NCI-H82 treated with DMSO at 0.1 percent for 48 hours (cell line): Measurements from ENCODE around the gene EIPR1.

Experiments used
- DNase-seq: peaks from one replicate; lab custom pipeline; 2025; ENCODE audit not compliant: unreplicated experiment; lab: John Stamatoyannopoulos, UW

The EIPR1 gene

GRCh38 chr2:3256605-3257004, 121.0 kb downstream of the EIPR1 start:
- DNase-seq = no peak

GRCh38 chr2:3256157-3256556, 121.5 kb downstream of the EIPR1 start:
- DNase-seq = no peak

- no peak for DNase-seq
Measured at GRCh38 chr2:3254442-3254941, 123.1 kb downstream of the EIPR1 start.

- DNase-seq = no peak
Measured at GRCh38 chr2:3253913-3254441, 123.6 kb downstream of the EIPR1 start.

DNA sequence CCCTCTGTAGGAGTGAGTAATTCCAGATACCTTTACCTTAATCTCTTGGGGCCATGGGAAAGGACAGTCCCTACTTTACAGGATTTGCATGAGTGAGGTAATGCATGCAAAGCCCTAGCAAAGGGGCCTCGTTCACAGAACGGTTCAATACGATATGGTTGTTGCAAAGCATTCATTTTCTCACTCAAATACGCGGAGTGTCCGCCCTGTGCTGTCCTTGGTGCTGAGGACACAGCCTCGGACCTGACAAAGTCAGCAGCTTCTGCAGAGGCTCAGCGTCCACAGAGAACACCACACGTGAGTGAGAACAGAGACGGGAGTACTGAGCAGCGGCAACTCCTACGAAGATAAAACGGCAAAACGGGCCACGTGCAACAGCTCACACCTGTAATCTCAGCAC, 125.7 kb downstream of the EIPR1 start:
- no peak for DNase-seq

DNA sequence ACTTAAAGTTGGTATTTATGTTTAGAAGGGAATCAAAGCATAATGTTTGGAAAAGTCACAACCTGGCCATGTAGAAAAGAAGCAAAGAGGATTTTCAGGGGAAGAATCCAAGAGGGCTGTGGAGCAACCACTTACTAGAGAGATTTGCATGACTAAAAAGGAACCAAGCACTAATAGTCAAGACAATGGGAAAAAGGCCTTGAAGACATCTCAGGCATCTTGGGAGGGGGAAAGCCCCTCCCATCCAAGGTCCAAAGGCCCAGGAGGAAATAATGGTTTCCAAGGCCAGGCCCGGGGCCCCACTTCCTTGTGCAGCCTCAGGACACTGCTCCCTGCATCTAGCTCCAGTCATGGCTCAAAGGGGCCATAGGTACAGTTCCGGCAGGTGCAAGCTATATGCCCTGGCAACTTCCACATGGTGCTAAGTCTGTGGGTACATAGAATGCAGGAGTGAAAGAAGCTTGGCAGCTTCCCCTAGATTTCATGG, 128.1 kb downstream of the EIPR1 start:
- DNase-seq = no peak

DNA sequence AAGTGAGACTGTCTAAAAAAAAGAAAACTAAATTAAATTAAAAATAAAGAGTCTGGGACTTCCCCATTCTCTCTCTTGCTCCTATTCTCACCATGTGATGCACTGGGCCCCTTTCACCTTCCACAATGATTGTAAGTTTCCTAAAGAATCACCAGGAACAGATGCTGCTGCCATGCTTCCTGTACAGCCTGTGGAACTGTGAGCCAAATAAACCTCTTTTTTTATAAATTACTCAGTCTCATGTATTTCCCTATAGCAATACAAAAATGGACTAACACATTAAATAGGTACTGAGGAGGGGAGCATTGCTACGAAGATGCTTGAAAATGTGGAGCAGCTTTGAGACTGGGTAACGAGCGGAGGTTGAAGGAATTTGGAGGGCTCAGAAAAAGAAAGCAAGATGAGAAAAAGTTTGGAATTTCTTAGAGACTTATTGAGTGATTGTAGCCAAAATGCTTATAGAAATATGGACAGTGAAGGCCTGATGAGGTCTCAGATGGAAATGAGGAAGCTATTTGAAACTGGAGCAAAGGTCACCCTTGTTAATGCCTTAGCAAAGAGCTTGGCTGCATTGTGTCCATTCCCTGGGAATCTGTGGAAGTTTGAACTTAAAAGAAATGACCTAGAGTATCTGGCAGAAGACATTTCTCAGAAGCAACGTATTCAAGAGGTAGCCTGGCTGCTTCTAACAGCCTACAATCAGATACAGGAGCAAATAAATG, 128.7 kb downstream of the EIPR1 start:
- DNase-seq = no peak

- DNase-seq = no peak
Measured at GRCh38 chr2:3246928-3247714, 130.5 kb downstream of the EIPR1 start.

DNA sequence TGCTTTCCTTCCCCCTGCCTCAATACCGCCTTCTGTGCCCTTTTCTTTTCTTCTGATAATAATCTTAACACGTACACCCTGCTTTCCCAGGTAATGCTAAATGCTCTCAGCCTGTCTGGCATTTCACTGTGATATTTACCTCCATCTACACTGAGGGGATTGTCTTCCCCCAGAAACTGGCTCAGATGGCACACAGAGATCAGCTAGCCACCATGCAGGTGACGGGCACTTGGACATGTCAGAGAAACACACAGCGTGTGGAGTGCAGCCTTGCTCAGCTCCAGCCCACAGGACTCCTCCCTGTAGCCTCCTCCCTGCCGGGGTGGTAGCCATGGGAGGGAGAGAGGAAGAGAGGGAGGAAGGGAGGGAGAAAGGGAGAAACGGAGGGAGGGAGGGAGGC, 131.2 kb downstream of the EIPR1 start:
- no peak for DNase-seq

GRCh38 chr2:3244486-3244885, 133.1 kb downstream of the EIPR1 start:
- peak; percentile 43 for DNase-seq

- DNase-seq = no peak
Measured at GRCh38 chr2:3243804-3244203, 133.8 kb downstream of the EIPR1 start.

- DNase-seq = no peak
Measured at GRCh38 chr2:3242747-3243369, 134.8 kb downstream of the EIPR1 start.

DNA sequence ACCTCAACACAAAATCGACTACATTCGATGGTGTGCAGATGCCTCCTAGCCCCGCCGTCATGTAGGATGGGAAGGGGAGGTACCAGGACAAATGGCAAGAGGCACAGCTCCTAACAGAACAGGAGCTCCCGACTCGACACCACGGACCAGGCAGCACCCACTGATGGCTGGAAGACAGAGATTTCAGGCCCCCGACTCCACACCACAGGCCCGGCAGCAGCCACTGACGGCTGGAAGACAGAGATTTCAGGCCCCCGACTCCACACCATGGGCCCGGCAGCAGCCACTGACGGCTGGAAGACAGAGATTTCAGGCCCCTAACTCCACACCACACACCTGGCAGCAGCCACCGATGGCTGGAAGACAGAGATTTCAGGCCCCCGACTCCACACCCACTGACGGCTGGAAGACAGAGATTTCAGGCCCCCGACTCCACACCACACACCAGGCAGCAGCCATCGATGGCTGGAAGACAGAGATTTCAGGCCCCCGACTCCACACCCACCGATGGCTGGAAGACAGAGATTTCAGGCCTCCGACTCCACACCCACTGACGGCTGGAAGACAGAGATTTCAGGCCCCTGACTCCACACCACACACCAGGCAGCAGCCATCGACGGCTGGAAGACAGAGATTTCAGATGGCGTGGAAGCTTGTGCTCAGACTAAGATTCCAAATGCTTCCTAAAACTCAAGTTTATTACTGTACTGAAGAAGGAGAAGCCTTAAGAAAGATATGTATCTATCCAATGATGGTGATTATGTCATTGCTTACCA, 135.5 kb downstream of the EIPR1 start:
- DNase-seq = no peak

DNA sequence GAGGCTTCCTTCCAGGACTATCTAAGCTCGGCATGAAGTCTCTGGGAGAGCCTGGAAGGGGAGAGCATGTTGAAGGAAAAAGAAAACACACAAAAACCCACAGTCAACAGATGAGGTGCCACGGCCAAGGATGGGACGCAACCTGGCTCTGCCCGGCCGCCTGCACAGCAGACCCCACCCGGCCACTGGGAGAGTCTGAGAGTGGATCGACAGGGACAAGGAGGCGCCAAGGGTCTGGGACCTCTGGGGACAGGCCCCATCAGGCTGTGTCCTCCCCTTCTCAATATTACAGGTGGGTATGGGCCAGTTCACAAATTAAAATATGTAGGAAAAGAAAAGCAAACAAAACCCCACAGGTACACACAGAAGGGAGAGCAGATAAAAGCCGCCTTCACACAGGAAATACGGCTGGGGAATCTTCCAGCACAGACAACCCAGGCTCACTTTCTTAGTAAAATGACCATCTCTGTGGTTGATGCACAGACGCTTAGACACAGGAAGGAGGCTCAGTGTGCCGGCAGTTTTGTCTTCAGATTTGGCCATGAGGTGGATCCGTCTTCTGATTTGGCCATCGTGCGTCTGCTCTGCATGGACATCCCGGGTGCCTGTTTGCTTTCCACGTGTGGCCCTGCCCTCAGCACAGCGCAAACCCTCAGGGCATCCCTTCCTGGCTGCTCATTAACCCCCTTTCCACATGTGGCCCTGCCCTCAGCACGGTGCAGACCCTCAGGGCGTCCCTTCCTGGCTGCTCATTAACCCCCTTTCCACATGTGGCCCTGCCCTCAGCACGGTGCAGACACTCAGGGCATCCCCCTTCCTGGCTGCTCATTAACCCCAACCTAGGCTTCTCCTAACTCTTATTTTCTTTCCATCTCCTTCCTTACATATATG, 138.4 kb downstream of the EIPR1 start:
- no peak for DNase-seq

DNA sequence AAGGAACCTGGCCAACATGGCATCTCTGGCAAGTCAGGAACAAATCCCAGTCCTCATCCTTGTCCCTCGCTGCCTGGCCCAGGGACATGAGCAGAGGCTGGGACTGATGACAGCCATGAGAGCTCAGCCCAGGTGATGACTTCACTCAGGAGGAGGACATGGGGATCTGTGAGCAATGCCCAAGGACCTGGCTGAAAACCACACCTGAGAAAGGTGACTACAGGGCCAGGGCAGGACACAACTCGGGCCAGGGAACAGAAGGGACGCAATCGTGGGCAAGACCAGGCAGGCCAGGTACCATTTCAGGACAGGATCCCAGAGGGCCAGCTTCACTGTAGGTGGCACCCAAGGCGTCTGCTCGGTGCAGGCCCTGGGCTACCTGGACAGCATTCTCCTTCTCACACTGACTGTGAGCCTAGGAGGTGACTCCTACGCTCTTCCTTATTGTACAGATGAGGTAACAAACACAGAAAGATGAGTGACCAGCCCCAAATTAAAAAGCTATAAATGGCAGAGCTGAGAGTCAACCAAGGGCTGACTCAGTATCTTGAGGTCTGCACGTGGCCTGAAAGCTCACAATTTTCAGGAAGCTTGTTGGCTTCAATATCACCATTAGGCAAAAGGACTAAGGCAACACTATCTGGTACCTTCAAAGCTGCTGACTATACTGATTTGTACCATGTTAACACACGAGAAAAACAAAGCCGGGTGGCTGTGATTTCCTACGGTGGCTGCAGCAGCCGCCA, 141.1 kb downstream of the EIPR1 start:
- DNase-seq = no peak

DNA sequence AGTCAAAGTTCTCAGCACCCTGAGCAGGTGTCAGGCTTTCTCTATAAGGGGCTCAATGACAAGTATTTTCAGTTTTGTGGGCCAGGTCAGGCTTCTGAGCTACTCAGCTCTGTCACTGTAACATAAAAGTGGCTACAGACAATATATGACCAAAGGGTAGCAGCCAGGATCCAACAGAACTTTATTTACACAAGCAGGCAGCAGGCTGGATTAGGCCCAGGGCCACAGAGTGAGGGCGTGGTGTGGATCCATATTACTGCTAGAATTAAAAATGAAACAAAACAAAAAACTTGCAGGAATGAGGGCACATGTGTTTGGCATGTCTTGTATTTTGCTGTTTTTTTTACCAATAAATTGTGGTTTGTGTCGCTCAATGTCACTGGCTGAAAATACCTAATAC, 143.7 kb downstream of the EIPR1 start:
- no peak for DNase-seq

DNA sequence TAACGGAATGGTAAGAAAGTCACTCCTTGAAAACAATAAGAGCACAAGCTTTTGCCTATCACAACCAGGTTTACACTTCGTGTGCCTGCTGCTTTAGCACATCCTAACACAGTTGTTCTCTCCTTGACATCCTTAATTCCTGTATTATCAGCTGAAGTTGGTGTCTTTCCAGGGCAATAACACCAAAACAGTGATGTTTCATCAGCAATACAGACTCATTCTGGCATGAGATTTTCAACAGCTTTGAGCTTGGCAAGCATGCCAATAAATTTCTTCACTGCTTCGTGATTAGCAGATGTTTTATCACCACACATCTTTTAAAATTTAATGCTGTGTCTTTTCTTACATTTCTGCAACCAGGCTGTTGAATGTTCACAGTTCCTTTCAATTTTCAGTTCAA, 148.4 kb downstream of the EIPR1 start:
- DNase-seq = no peak

GRCh38 chr2:3224681-3225080, 152.9 kb downstream of the EIPR1 start:
- no peak for DNase-seq
